H54 (cell line): ENCODE measurements around the gene CD52.
A peak's percentile ranks its signal among the peaks of the same experiment; 100 is the strongest.

Source experiments
- DNase-seq: peaks from one replicate; pipeline ENCODE4 v3.0.0; 2011; ENCODE audit warnings: low spot score, mixed read lengths; ENCODE audit not compliant: insufficient read length
- FAIRE-seq: peaks from 3 replicates; lab custom pipeline; 2011; peaks lifted over from hg19 to GRCh38; lab: Jason Lieb, UNC
- POLR2A ChIP-seq: IDR thresholded peaks from 2 replicates; pipeline ENCODE4 v1.6.1; 2011; ENCODE audit warnings: low read depth, mild to moderate bottlenecking, low read length

CD52 gene

GRCh38 chr1:26317612-26318337 is at the start of gene CD52:
Gene CD52, plus strand, starts transcription at chr1:26317958. Its CDS starts 60 bp downstream, at chr1:26318018.
- no peak for TF ChIP-seq POLR2A
- no peak for DNase-seq
- no peak for FAIRE-seq

DNA sequence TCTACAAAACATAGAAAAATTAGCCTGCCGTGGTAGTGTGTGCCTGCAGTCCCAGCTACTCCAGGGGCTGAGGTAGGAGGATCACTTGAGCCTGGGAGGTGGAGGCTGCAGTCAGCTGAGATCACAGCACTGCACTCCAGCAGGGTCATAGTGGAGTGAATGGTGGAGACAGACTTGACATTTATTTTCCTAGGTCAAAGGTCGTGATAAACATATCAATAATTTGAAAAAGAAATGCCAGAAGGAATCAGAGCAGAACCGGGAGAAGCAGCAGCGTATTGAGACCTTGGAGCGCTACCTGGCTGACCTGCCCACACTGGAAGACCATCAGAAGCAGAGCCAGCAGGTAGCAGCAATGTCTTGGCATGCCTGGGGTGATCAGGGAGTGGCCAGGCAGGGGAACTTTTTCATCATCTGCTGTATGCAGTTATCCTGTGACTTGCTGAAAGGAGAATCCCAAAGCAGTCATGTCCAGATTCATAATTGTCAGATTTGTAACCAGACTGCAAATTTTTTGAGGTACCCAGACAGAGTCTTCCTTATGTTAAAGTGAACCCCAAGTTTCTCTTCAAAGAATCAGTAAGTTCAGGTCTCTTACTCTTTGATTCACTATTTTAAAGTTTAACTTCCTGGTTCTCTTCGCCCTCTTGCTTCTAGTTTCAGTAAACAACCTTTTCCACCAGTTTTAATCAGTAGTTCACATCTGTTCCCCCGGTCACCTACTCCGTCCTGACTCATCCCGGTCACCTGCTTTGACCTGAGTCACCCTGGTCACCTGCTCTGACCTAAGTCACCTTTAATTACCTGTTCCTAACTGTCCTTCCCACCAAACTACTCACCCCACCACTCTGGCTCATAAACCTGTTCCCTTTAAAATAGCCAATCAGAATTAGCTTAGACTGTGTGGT is 49.2 kb upstream of the CD52 start:
- TF ChIP-seq POLR2A: no peak
- DNase-seq (no peak), FAIRE-seq (no peak)

DNA sequence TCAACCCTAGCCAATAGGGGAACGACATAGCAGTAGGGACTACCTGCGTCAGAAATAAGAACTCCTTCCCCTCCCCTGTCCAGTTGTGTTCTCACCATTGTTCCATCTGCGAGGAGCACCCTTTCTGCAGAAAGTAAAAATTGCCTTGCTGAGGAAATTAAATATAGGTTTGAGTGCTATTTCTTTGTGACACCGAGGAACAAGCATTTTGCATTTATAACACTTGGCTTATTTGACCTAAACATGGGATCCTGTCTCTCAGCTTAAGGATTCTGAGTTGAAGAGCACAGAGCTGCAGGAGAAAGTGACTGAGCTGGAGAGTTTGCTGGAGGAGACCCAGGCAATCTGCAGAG is 48.6 kb upstream of the CD52 start:
- DNase-seq: no peak
- FAIRE-seq: no peak

GRCh38 chr1:26274801-26275425 is 42.8 kb upstream of the CD52 start:
- DNase-seq (no peak), FAIRE-seq (no peak)
- no peak for TF ChIP-seq POLR2A

More for the DNA sequence above, 48.6 kb upstream of the CD52 start:
- TF ChIP-seq POLR2A: no peak

- peak; percentile 62 for DNase-seq
- no peak for TF ChIP-seq POLR2A
- no peak for FAIRE-seq
Observed at GRCh38 chr1:26275580-26276431, 42.0 kb upstream of the CD52 start.

DNA sequence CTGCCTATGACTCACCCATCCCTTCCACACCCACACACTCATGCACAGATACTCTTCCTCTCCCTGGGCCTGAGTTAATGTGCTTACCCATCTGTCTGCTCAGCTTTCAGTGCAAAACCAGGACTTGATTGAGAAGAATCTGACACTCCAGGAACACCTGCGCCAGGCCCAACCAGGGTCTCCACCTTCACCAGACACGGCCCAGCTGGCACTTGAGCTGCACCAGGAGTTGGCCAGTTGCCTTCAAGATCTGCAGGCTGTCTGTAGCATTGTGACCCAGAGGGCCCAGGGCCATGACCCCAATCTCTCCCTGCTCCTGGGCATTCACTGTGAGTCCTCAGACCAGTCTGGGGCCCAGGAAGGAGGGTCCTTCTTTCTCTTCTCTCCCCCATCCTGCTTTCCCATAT is 41.3 kb upstream of the CD52 start:
- FAIRE-seq (peak; percentile 91), DNase-seq (no peak)
- no peak for TF ChIP-seq POLR2A

- TF ChIP-seq POLR2A: no peak
- FAIRE-seq: no peak
Observed at GRCh38 chr1:26277261-26277661, 40.5 kb upstream of the CD52 start.

DNA sequence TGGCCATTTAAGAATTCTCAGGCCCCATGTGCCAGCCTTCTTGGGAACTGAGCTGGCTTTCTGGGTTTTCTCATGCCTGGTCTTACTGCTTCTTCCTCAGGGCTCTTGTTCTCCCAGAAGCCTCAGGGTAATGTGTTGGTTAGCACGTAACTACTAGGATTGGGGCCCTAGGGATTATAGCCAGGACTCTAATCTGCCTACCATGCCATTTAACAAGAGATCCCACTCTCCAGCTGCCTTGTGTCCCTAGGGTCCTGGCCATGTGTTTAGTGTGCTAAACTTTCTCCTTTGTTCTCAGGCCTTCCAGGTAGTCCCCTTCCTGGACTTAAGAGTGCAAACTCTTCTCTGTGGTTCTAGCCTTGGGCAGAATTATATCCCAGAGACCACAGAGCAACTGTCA is 40.0 kb upstream of the CD52 start:
- TF ChIP-seq POLR2A: no peak
- FAIRE-seq: no peak
- DNase-seq: no peak

More at GRCh38 chr1:26277261-26277661, 40.5 kb upstream of the CD52 start:
- no peak for DNase-seq

- FAIRE-seq (no peak), DNase-seq (peak; percentile 28)
- TF ChIP-seq POLR2A: no peak
Observed at GRCh38 chr1:26278303-26278702, 39.5 kb upstream of the CD52 start.

GRCh38 chr1:26278724-26279455 is 38.9 kb upstream of the CD52 start:
- DNase-seq (no peak), FAIRE-seq (no peak)
- no peak for TF ChIP-seq POLR2A

DNA sequence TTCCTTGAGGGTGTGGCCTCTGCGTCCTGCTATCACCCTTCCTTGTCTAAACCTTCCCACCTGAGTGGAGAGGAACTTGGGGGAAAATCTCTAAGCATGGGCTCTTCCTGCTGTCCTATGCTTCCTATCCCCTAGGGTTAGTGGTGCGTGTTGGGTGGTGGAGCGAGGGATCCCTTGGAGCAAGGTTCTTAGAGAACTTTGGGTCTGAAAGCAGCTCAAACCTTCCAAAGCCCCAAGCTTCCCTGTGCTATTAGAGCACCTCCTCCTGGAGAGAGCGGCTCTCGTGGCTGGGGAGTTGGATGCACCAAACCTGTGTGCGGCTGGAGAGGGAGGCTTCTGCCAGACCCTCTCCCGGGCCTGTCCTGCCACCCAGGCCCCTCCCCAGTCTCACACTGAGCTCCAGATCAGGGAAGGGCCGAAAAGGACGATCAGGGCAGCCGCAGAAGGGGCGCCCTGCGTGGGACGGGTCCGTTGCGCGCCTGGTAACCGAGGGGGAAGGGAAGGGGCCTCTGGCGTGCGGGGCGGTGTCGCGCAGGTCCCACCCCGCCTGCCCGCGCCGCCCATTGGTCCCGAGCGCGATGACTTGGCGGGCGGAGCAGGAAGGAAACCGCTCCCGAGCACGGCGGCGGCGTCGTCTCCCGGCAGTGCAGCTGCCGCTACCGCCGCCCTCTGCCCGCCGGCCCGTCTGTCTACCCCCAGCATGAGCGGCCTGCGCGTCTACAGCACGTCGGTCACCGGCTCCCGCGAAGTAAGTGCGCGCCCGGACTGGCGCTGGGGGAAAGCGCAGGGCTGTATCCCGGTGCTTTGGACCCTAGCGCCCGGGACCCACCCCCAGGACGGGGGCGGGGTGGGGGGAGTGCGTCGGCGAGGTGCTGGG is 38.1 kb upstream of the CD52 start, which contains the start of gene SH3BGRL3:
Gene SH3BGRL3, plus strand, starts transcription at position 631 of the 877 bp plus-strand sequence. Its CDS starts 70 bp downstream, at position 701.
- TF ChIP-seq POLR2A: peak; percentile 85
- DNase-seq: peak; percentile 30
- no peak for FAIRE-seq
